Activated CD4-positive, alpha-beta T cell treated with anti-CD3 and anti-CD28 coated beads, Interleukin-2, Interleukin-4, amounts not matched to agents 100 ng/mL and 50 ng/mL, durations not matched to agents 16 hours and 8 hours (primary cell): ENCODE data around the gene APLNR.
"Not testable (repeated sequence)": the region's sequence is repeated elsewhere in the genome, so short reads cannot be mapped to it uniquely, and the experiment has no call there.

Experiments used
- DNase-seq: peaks from one replicate; pipeline ENCODE4 v3.0.0-alpha.2; 2020; ENCODE audit warnings: low spot score

APLNR gene

DNA sequence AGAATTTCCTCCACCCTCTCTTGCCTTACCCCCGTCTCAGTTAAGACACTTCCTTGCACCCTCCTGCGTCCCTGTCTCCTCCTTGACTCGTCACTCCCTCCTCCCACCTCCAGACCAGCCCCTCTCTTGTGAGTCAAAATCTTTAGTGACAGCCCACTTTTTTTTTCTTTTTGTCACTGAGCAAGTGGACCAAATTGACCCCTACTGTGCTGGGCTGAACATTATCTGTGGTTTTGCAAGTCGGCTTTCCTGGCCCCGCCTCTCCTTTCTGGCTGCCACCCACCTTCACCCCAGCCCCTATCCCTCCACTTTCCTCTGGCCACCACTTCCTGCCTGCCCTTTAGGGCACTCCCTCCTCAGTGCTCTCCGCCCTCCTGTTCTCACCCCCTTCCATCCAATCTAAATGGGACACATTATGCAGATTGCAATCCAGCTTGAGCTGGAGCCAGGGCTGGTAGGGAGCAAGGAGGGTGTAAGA lies at the start of gene APLNR:
TSS of gene APLNR (minus strand) at position 47 of the 478 bp plus-strand sequence. CDS start 246 bp downstream, outside the sequence.
- no peak for DNase-seq

DNA sequence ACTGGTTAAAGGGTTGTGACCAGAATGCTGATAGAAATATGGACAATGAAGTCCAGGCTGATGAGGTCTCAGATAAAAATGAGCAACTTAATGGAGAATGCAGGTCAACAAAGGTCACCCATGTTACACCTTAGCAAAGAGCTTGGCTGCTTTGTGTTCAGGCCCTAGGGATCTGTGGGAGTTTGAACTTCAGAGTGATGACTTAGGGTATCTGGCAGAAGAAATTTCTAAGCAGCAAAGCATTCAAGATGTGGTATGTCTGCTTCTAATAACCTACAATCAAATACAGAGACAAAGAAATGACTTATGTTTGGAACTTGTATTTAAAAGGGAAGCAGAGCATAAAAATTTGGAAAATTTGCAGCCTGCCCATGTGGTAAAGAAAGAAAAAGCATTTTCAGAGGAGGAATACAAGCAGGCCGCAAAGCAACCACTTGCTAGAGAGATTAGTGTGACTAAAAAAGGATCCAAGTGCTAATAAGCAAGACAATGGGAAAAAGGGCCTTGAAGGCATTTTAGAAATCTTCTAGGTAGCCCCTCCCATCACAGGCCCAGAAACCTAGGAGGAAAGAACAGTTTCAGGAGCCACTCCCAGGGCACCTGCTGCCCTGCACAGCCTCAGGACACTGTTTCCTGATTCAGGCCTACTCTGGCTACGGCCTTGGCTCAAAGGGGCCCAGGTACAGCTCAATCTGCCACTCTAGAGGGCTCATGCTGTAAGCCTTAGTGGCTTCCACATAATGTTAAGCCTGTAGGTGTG lies 46.4 kb upstream of the APLNR start:
- DNase-seq, result no peak

DNA sequence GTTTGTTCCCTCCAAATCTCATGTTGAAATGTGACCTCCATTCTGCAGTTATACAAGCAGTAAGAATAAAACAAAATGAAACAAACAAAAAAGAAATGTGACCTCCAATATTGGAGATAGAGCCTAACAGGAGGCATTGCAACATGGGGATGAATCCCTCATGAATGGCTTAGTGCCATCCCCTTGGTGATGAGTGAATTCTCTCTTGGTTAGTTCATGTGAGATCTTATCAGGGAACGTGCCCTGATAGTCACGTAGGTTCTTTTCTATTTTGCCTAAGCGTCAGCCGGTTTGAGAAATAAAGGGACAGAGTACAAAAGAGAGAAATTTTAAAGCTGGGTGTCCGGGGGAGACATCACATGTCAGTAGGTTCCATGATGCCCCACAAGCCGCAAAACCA lies 44.5 kb upstream of the APLNR start:
- DNase-seq, result not testable (repeated sequence)

DNA sequence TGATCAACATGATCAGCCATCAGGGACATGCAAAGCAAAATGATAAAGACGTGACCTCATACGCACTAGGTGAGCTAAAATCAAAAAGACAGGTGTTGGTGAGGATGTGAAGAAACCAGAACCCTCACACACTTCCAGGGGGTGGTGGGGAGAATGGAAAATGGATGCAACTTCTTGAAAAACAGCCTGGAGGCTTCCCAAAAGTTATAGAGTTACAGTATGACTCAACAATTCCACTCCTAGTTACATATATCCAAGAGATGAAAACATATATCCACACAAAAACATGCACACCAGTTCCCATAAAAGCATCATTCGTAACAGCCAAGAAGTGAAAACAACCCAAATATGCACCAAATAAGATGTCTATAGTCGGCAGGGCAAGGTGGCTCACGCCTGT lies 42.1 kb upstream of the APLNR start:
- no peak for DNase-seq

DNA sequence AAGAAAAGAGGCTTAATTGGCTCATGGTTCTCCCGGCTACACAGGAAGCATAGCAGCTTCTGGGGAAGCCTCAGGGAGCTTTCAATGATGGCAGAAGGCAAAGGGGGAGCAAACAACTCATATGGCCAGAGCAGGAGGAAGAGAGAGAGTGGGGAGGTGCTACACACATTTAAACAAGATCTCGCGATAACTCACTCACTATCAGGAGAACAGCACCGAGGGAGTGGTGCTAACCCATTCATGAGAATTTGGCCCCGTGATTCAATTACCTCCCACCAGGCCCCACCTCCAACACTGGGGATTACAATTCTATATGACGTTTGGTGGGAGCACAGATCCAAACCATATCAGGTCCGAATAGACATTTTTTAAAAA lies 41.7 kb upstream of the APLNR start:
- no peak for DNase-seq

DNA sequence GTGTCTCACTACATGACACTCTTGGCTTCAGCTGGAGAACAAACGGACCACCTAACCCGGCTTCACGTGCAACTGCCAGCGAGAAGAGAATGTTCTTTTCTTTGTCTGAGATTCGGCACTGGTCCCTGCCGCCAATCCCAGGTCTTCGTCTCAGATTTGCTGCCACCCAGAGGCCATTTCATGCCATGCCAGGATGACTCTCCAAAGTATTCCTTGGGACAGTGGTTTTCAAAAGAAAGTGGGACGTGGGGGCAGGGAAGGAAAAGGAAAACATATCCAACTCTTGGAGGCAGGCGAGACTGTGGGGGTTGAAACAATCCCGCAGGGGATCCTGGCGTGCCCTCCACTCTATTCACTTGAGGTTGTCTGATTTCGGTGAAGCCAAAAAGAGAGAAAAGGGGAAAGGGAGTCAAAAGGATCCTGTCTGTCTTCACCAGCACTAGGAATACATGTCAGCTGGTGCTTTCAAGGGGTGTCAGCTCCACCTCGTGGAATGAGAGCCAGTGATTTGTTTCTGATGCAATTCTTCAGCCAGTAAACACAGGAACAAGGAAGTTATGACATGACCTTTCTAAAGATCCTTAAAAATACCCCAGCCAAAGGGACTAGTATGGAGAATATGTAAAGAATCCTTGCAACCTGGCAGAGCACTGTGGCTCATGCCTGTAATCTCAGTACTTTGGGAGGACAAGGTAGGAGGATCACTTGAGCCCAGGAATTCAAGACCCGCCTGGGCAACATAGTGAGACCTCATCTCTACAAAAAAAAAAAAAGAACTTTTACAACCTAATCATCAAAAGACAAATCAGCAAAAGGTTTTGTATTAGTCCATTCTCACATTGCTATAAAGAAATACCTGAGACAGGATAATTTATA lies 41.0 kb upstream of the APLNR start:
- DNase-seq, result peak; percentile 24

DNA sequence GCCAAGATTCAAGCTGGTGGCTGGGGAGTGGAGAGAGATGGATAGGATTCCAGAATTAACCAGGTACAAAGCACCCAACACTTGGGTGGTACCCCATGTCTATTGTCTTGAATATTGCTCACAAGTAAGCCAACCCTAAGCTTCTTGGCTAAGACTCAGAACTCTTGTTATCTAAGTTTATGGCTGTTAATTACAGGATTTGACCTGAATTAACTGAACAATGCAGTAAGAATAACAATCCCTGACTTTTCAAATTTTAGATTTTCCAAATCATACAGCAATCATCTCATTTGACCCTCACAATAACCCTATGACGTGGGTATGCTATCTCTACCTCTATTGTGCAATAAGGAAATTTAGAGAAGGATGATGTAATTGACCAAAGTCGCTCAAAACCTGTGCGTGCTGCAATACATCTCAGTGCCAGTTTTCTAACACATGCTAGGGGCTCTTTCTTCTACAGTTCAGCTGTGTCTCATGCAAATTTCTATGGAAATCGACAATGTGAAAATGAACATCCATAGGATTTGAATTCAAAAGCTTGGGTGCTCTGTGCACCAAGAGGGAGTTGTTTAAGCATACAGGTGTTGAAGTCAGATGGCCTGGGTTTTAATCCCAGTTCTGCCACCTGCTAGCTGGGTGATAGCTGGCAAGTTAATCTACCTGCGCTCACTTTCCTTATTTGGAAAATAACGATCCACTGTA lies 40.1 kb upstream of the APLNR start:
- no peak for DNase-seq

DNA sequence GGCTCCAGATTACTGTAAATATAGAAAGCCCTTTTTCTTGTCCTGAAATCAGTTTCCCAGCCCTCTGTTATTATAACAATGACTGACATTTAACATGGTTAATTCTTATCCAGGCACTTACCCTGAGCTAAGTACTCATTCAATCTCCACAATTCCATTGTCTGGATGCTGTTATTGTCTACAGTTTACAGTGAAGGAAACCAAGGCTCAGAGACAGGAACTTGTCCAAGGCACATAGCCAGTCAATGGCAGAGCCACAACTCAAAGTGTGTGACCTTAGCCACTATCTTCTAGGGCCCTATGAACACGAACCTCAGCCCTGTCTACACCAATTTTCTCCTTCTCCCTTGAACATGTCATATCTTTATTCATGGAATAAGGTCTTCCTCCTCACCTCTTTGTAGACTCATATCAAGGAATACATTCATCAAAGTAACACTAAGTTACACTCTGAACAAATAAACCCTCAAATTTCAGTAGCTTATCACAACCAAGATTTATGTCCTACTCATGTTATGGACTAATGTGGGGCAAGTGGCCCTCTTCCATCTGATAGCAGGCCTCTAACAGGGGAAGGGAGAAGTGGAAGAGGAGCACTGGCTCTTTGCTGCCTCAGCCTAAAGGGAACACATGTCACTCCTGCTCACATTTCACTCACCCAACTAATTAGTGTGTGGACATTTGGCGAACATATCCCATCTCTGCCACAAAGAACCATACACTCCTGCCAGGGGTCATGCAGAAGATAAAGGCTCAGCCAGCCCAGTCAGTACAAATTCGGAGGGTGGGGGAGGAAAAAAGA lies 39.3 kb upstream of the APLNR start:
- no peak for DNase-seq

DNA sequence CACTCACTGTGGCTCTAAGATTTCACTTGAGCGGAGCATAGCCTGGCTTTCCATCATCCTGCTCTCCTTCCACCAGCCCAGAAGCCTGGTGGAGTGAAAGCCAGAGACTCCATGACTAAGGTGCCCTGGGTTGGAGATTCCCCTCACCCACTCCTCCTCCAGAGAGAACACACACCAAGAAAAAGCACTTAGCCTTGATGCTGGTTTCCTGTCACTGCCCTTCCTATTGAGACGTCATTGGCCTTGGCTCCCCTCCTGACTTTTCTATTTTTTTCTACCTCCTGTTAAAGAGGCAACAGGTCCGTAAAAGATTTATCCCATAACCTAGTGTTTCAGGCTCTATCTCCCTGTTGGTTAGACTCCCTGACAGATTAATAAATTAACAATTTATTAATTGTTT lies 38.5 kb upstream of the APLNR start:
- no peak for DNase-seq

DNA sequence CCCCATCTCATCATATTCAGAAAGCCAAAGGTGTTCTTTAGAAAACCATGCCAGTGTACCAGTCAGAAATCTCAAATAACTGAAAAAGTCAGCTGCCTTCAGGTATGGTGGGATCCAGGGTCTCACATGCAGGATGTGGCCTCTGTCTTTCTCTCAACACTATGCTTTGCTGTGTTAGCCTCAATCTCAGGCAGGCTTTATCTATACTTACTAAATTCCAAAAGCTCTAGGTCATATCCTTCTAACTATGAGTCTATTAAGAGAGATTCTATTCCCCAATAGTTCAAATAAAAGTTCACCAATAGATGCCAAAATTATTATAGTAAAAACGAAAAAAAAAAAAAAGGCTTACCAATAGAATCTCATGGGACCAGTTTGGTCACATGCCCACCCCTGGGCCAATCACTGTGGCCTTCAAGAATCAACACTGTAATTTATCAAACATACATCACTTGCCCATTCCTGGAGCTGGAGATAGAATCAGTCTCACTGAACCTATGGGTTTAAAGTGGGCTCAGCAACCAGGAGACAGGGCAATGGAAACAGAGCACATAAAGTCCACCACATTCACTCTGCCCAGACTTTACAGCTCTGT lies 38.0 kb upstream of the APLNR start:
- no peak for DNase-seq

DNA sequence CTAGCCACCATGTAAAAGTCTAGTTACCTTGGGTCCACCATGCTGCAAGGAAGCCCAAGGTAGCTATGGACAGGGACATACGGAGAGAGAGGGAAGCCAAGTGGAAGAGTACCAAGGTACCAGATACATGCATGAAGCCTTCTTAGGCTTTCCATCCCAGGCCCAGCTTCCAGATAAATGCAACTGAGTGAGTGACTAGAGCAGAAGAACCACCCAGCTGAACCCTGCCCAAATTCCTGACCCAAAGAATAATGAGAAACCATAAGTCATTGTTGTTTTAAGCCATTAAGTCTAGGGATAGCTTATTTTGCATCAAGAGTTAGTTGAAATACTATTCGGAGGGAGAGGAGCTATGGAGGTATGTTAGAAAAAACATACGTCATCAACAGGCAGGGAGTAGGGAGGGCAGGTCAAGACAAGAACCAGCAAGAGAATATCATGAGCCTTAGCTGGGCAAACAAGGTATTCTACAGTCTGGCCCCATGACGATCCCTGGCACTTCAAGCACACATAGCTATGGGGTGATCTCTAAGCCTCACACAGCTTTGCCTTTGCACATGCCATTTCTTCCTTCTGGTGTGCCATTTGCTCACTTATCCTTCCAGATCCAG lies 36.5 kb upstream of the APLNR start:
- no peak for DNase-seq

DNA sequence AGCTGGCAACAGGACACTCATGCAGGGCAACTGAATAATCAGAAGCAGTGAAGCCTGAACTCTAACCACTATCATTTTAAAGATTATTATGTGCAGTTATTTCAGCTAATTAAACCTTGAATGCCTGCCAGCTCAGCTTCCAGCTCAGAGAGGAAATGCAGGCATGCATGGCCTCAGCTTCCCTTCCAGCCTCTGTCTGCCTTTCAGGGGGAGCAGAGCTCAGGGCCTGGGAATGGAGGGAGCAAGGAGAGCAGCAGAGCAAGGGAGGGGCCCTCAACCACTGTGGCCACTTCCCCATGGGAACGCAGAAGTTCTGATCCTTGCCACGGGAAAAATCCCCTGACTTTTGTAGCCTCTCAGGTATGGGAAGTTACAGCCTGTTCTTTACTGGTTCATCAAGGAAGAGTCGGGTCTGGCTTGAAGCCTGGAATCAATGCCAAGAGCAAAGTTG lies 32.5 kb upstream of the APLNR start:
- no peak for DNase-seq

DNA sequence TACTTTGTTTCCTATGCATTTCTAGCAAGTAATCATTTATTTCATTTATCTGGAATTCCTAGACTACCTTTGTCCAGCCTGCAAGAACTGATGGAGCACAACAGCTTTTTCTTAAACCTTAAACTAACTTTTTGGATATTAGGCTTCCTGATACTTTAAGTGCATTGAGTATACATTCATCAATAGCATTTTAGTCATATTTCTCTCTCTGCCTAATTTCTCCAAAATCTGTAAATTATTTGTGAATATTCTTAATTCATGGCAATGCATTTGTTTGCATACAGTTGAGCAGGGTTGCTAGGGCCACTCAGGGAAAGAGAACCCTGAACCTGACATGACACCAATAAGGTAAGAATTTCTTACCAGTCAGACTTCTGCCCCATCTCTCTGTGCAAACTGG lies 29.1 kb upstream of the APLNR start:
- DNase-seq, result no peak

DNA sequence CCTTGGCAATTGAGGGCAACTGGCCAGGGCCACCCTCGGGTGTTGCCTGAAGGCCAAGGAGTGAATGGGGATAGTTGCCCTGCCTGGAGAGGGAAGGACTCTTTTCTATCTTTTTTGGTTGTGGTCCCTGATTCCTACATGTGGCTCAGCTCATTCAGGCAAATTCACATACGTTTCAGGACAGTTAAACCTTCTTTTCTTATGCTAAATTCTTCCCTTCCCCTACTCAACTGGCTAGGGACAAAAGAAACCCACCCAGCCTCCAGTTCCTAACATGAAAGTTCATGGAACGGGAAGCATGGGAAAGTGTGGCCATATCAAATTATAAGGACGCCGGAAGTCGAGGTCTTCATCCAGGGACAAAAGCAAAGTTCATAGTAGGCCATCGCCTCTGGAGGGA lies 26.3 kb upstream of the APLNR start:
- DNase-seq, result no peak

DNA sequence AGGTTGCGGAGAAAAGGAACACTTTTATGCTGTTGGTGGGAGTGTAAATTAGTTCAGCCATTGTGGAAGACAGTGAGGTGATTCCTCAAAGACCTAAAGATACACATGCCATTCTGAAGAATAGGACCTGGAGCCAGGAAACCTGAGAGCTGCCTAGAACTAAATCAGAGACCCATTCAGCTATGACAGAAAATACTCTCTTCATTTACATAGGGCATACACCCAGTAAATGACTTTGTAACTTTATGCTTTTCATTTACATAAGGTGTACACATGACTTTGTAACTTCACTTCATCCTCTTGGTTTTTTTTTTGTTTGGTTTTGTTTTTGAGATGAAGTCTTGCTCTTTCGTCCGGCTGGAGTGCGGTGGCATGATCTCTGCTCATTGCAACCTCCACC lies 25.1 kb upstream of the APLNR start:
- DNase-seq, result no peak

DNA sequence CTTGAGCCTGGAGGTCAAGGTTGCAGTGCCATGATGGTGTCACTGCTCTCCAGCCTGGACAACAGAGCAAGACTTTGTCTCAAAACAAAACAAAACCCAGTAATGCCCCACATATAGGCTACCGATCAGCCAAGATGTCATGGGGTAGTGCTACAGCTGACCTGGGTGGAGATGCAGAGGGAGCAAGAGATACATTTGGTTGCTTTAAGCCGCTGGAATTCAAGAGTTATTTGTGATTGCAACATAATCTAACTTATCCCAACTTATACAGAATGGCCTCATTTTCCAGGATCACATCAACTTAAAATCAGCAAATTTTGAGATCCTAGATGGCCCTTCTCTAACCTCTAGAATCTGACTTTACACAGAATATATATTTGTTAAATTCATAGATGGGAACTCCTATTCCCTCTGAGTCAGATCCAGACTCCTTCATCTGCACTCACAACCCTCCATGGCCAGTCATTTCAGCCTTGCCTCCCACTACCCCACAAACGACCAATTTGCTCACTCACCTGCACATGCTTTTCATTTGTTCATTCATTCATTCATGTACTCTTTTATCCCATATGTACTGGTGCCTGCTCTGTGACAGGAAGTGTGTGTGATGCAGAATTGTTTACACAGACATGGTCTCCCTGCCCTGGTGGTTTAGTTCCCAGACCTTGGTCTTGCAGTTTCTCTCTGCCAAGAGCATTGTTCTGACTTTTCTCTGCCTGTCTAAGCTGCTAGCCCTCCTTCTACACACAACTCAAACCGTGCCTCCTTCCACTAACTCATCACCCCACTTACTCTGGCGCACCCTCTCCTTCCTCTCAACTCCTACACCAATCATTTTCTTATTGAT lies 24.1 kb upstream of the APLNR start:
- DNase-seq, result no peak

DNA sequence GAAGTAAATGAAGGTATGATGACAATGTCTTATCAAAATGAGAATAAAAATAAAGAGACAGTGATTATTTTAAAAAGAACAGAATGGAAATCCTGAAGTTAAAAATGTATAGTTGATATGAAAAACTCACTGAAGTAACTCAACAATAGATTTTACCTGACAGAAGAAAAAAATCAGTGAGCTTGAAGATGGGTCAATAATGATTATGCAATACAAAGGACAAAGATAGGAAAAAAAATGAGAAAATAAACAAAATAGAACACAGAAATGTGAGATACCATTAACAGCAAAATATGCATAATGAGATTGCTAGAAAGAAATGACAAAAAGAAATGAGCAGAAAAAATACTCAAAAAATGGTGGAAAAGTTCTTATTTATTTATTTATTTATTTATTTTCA lies 19.1 kb upstream of the APLNR start:
- DNase-seq, result no peak

DNA sequence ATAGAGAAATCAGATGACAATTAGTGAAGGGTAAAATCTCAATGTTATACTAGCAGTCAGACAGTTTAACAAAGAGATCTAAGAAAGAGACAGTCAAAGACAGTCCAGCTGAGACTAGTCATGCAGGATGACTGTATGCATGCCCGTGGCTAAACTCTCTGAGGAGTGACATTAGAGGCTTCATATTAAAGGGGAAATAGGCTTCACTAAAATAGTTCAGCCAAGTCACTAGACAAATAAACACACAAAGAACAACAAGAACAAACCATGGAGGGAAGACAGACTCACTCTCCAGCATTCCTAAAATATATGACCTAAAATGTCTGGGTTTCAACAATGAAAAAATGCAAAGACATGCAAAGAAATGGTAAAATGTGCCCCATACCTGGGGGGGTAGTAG lies 18.6 kb upstream of the APLNR start:
- no peak for DNase-seq

DNA sequence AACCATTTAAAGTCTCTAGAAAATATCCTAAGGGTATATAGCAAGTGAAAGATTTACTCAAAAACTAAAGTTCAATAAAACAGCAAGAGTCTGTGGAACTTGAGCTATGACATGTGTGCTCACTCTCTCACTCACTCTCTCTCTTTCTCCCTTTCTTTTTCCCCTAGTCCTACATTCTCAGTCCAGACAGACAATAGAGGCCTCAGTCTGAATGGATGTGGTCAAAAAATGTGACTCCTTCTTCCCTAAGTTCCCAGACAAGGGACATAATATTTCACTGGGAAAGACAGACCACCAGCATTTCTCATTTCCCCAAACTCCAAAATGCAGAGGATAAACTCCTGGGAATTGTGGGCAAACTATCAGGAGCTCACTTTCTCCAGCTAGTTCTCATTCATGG lies 17.6 kb upstream of the APLNR start:
- DNase-seq, result no peak
